Effector memory CD4-positive, alpha-beta T cell (primary cell): ENCODE data around the gene CCDC69.
"Not testable (repeated sequence)": the region's sequence is repeated elsewhere in the genome, so short reads cannot be mapped to it uniquely, and the experiment has no call there.

Experiments
- DNase-seq, 3 donors: peaks; one replicate each; pipeline ENCODE4 v3.0.0-alpha.2; 2020
- H3K27ac ChIP-seq: 2 replicates; pipeline ENCODE4 v1.7.0; 2013; ENCODE audit warnings: mild to moderate bottlenecking, low read length, moderate library complexity; ENCODE audit not compliant: insufficient read depth, poor library complexity, severe bottlenecking
- H3K27me3 ChIP-seq: replicated peaks from 2 replicates; pipeline ENCODE4 v1.7.0; 2013; ENCODE audit warnings: mild to moderate bottlenecking, low read length; ENCODE audit not compliant: insufficient read depth, control insufficient read depth, poor library complexity, severe bottlenecking
- H3K36me3 ChIP-seq: 2 replicates; pipeline ENCODE4 v1.7.0; 2013; ENCODE audit warnings: mild to moderate bottlenecking, low read length, moderate library complexity; ENCODE audit not compliant: control insufficient read depth, insufficient read depth
- H3K4me1 ChIP-seq: 2 replicates; pipeline ENCODE4 v1.7.0; 2013; ENCODE audit warnings: low read length, mild to moderate bottlenecking; ENCODE audit not compliant: control insufficient read depth, insufficient read depth, poor library complexity, severe bottlenecking
- H3K4me3 ChIP-seq: 2 replicates; pipeline ENCODE4 v1.7.0; 2013; ENCODE audit warnings: low read length, low read depth, mild to moderate bottlenecking; ENCODE audit not compliant: insufficient read depth, poor library complexity, severe bottlenecking
- H3K9me3 ChIP-seq: 2 replicates; pipeline ENCODE4 v1.7.0; 2013; ENCODE audit warnings: mild to moderate bottlenecking, low read length, moderate library complexity; ENCODE audit not compliant: control insufficient read depth

CCDC69 gene

DNA sequence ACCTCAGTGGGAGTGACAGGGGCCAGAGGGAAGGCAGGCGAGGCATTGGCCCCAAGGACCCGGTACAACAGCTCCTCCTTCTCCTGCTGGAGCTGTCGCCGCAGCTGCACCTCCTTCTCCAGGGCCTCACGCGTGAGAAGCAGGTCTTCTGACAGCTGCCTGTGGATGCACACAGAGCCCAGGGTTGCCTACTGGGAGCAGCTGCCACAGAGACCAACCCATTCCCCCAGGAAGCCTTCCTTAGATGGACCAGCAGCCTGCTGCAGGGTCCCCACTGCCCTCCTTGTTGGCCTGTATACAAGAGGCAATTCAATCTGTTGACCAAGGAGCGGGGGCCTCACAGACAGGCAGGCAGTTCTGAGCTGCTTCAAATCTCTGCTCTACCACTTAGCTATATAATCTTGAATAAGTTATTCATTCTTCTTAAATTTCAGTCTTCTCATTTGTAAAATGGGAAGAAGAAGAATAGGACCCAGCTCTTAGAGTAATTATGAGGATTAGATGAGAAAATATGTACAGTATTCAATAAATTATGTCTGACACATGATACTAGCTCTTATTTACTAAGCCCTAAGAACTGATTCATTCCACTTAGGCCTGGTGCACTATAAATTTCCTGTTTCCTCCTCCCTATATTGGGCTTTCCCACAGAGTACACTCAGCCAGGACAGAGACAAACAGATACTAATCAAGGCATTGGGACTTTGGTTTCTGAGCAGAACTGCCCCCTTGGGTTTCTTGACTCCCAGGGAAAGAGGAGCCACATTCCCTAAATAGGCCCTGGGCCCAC lies 40.2 kb downstream of the CCDC69 start:
- Histone ChIP-seq H3K27me3 (no peaks in the 10 kb centered on the region), H3K27ac (no peak overlapping the region), H3K4me1 (no peaks in the 10 kb centered on the region), H3K36me3 (peaks cover 67% of the 10 kb centered on the region), H3K9me3 (no peaks in the 10 kb centered on the region), H3K4me3 (no peak overlapping the region)
- DNase-seq: no peak

DNA sequence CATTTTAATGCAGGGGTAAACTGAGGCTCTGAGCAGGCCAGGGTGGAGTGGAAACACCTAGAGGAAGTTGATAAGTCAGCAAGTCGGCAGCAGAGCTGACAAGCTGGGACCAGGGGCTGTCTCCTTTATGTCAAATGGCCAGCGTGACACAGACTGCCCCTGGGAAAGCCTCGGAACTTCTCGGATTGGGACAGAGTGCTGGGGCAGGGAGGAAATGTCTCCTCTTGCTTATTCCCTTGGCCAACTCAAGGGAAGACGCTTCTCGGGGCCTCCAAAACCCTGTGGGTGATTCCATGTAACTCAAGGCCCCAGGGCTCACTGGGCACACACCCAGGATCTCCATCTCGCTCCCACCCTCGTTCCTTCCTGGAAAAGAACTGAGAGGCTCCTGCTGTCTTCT lies 40.9 kb downstream of the CCDC69 start:
- Histone ChIP-seq H3K27me3 (no peaks in the 10 kb centered on the region), H3K27ac (no peak overlapping the region), H3K4me3 (no peak overlapping the region), H3K4me1 (no peaks in the 10 kb centered on the region), H3K9me3 (no peaks in the 10 kb centered on the region), H3K36me3 (peaks cover 64% of the 10 kb centered on the region)
- no peak for DNase-seq

DNA sequence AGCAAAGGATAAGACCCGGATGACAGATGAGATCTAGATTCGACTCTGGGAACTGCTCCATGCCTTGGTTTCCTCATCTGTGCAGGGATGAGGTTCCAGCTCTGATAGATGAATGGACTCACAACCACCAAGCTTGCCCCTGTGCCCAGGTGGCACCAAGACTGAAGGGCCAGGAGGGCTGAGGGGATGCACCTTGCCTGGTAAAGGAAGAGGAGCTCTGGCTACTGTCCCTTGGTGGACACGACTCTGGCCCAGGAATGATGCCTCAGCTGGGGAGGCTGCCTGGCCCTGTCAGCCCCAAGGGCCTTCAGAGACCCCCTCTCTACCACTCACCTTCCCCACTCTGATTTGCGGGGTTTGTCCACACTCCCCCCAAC lies 41.4 kb downstream of the CCDC69 start:
- H3K36me3 ChIP-seq: peaks cover 62% of the 10 kb centered on the region
- H3K27me3 ChIP-seq: no peaks in the 10 kb centered on the region
- no peaks in the 10 kb centered on the region for H3K9me3 ChIP-seq
- no peak for DNase-seq
- no peak overlapping the region for H3K4me3 ChIP-seq
- H3K4me1 ChIP-seq: no peaks in the 10 kb centered on the region
- no peak overlapping the region for H3K27ac ChIP-seq

DNA sequence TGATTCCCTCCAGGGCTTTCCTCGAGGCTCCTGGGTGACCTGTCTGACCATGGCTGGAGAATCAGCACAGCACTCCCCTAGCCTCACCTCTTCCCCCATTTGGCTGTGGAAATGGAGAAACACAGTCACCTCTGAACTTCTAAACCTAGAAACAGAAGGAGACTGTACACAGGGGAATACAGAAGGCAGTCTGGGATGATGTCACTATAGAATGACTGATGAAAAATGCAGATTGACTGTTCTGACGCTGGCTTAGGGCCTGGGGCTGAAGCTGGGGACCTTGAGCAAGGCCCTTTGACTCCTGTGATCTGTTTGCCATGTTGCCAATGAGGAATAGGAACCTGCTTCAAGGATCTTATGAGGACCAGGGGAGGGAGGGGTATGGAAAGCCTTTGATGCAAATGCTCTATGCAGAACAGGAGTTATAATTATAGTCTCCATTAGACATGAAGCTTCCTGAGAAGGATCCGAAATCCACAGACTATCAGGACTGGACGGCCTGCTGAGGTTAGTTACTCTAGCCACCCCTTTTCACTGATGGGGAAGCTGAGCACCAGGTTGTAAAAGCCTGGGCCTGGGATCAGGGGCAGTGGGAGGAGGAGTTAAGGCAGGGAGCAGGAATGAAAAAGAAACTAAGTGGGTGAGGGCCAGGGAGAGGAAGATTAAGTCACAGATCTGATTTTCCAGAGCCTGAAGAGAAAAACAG lies 41.9 kb downstream of the CCDC69 start:
- H3K4me3 ChIP-seq: no peak overlapping the region
- no peaks in the 10 kb centered on the region for H3K9me3 ChIP-seq
- no peak overlapping the region for H3K27ac ChIP-seq
- H3K36me3 ChIP-seq: peaks cover 62% of the 10 kb centered on the region
- H3K4me1 ChIP-seq: no peaks in the 10 kb centered on the region
- H3K27me3 ChIP-seq: no peaks in the 10 kb centered on the region
- no peak for DNase-seq

- DNase-seq: no peak
- H3K4me3 ChIP-seq: no peak overlapping the region
- H3K9me3 ChIP-seq: no peaks in the 10 kb centered on the region
- peaks cover 49% of the 10 kb centered on the region for H3K36me3 ChIP-seq
- H3K4me1 ChIP-seq: no peaks in the 10 kb centered on the region
- H3K27me3 ChIP-seq: no peaks in the 10 kb centered on the region
- no peak overlapping the region for H3K27ac ChIP-seq
Measured at GRCh38 chr5:151180291-151180690, 43.6 kb downstream of the CCDC69 start.

- Histone ChIP-seq H3K36me3 (peaks cover 41% of the 10 kb centered on the region), H3K27ac (no peak overlapping the region)
Measured at GRCh38 chr5:151179489-151179840, 44.4 kb downstream of the CCDC69 start.

GRCh38 chr5:151178777-151179488 lies 45.0 kb downstream of the CCDC69 start:
- Histone ChIP-seq H3K9me3 (no peaks in the 10 kb centered on the region), H3K4me3 (no peak overlapping the region), H3K27me3 (no peaks in the 10 kb centered on the region), H3K36me3 (peaks cover 35% of the 10 kb centered on the region), H3K27ac (no peak overlapping the region), H3K4me1 (no peaks in the 10 kb centered on the region)
- DNase-seq: no peak

More at GRCh38 chr5:151179489-151179840, 44.4 kb downstream of the CCDC69 start:
- H3K4me3 ChIP-seq: no peak overlapping the region
- DNase-seq: no peak
- H3K27me3 ChIP-seq: no peaks in the 10 kb centered on the region
- H3K4me1 ChIP-seq: no peaks in the 10 kb centered on the region
- no peaks in the 10 kb centered on the region for H3K9me3 ChIP-seq

- H3K36me3 ChIP-seq: peaks cover 30% of the 10 kb centered on the region
- H3K27ac ChIP-seq: no peak overlapping the region
- no peak for DNase-seq
- H3K9me3 ChIP-seq: no peaks in the 10 kb centered on the region
- H3K27me3 ChIP-seq: no peaks in the 10 kb centered on the region
- H3K4me1 ChIP-seq: no peaks in the 10 kb centered on the region
- no peak overlapping the region for H3K4me3 ChIP-seq
Measured at GRCh38 chr5:151178372-151178771, 45.5 kb downstream of the CCDC69 start.

- H3K27me3 ChIP-seq, H3K27ac ChIP-seq, H3K4me1 ChIP-seq, H3K4me3 ChIP-seq, DNase-seq, H3K9me3 ChIP-seq: not testable (repeated sequence)
- H3K36me3 ChIP-seq: peaks cover 10% of the 10 kb centered on the region
Measured at GRCh38 chr5:151176268-151176667, 47.6 kb downstream of the CCDC69 start.

DNA sequence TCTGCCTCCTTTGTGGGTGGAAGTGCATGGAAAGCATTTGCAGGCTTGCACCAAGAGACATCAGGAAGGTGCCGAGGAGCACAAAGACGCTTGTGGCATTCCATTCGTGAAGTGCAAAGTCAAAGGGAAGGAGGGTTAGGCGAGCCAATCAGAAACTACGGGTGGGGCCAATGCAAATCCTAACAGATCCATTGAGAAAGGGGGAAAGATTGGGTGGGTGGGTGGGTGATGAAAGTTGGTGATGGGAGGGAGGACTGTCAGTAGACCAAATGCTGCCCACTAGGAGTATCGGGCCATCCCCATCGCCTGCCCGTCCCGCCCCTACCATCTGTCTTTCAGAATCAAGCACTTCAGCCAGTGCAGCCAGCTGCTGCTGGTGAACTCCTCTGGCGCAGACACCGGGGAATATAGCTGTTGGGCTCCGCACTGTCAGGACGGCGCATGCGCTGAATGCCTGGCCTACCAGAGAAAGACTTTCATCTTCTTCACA lies 49.2 kb downstream of the CCDC69 start:
- no peak overlapping the region for H3K4me3 ChIP-seq
- H3K9me3 ChIP-seq: no peaks in the 10 kb centered on the region
- DNase-seq: no peak
- no peaks in the 10 kb centered on the region for H3K27me3 ChIP-seq
- peaks cover 6% of the 10 kb centered on the region for H3K36me3 ChIP-seq
- no peak overlapping the region for H3K27ac ChIP-seq
- peaks cover 4% of the 10 kb centered on the region for H3K4me1 ChIP-seq
